Naive thymus-derived CD4-positive, alpha-beta T cell (primary cell): ENCODE data around the gene FOSL2. TPM values are rescaled to one million over a fixed set of nuclear protein-coding genes. Genes with fewer than 3 reads are reported as not detected.
A peak's percentile ranks its signal among the peaks of the same experiment; 100 is the strongest.

Experiments
- ATAC-seq: fragments of 150-1000 bp; cut with Tn5 transposase; 2 replicates; pipeline ENCODE4 v1.10.0; 2021; ENCODE audit warnings: mild to moderate bottlenecking, moderate library complexity
- CTCF ChIA-PET: fragments of 350-600 bp; sonication (Branson Sonifier 250); formaldehyde crosslinking; loops from one replicate; lab custom pipeline; 2021; ENCODE audit warnings: antibody characterized with exemption; lab: Charles Lee
- POLR2A ChIA-PET: fragments of 350-600 bp; sonication (Branson Sonifier 250); formaldehyde crosslinking; loops from one replicate; lab custom pipeline; 2021; ENCODE audit warnings: antibody characterized with exemption, inconsistent platforms; lab: Charles Lee
- DNase-seq, 9 donors: peaks; one replicate each; pipeline versions ENCODE4 v3.0.0 to v3.0.0-alpha.2; 2020 to 2022; ENCODE audit warnings: mixed read lengths in 1 of 9
- H3K27ac ChIP-seq: one replicate; pipeline ENCODE4 v1.7.0; 2013; ENCODE audit warnings: mild to moderate bottlenecking, low read depth, low read length, moderate library complexity
- H3K27me3 ChIP-seq, 2 donors: one replicate each; pipeline ENCODE4 v1.7.0; 2013; ENCODE audit warnings: low read length in 2 of 2, mild to moderate bottlenecking in 2 of 2, moderate library complexity in 2 of 2; ENCODE audit not compliant: control insufficient read depth in 2 of 2, insufficient read depth in 2 of 2
- H3K36me3 ChIP-seq, 3 experiments: 1 replicate in 2 of 3; 2 replicates in 1 of 3; pipeline ENCODE4 v1.7.0; 2013; ENCODE audit warnings: low read length in 3 of 3, mild to moderate bottlenecking in 3 of 3, moderate library complexity in 1 of 3; ENCODE audit not compliant: insufficient read depth in 3 of 3, control insufficient read depth in 2 of 3
- H3K4me1 ChIP-seq, 2 donors: one replicate each; pipeline ENCODE4 v1.7.0; 2013; ENCODE audit warnings: low read length in 2 of 2, mild to moderate bottlenecking in 2 of 2, moderate library complexity in 1 of 2; ENCODE audit not compliant: control insufficient read depth in 2 of 2, insufficient read depth in 2 of 2
- H3K4me3 ChIP-seq: 2 replicates; pipeline ENCODE4 v1.7.0; 2013; ENCODE audit warnings: mild to moderate bottlenecking, low read length
- H3K9me3 ChIP-seq, 3 experiments: 1 replicate in 2 of 3; 2 replicates in 1 of 3; pipeline ENCODE4 v1.7.0; 2013; ENCODE audit warnings: low read length in 3 of 3; ENCODE audit not compliant: control insufficient read depth in 2 of 3
- H3K27ac Mint-ChIP-seq, 9 donors: one replicate each; pipeline ENCODE4 v1.8.0; 2020 to 2022; ENCODE audit warnings: mixed read lengths in 9 of 9, mild to moderate bottlenecking in 8 of 9, moderate library complexity in 5 of 9, inconsistent platforms in 2 of 9
- H3K27me3 Mint-ChIP-seq, 5 donors: one replicate each; pipeline ENCODE4 v1.8.0; 2021 to 2022; ENCODE audit warnings: mixed read lengths in 5 of 5, mild to moderate bottlenecking in 1 of 5
- H3K36me3 Mint-ChIP-seq, 5 donors: one replicate each; pipeline ENCODE4 v1.8.0; 2020 to 2022; ENCODE audit warnings: mixed read lengths in 5 of 5, mild to moderate bottlenecking in 3 of 5, inconsistent platforms in 1 of 5
- H3K4me1 Mint-ChIP-seq, 7 donors: one replicate each; pipeline ENCODE4 v1.8.0; 2020 to 2022; ENCODE audit warnings: mixed read lengths in 7 of 7, mild to moderate bottlenecking in 3 of 7, inconsistent platforms in 1 of 7
- H3K4me3 Mint-ChIP-seq, 10 donors: one replicate each; pipeline ENCODE4 v1.8.0; 2020 to 2022; ENCODE audit warnings: mild to moderate bottlenecking in 10 of 10, mixed read lengths in 10 of 10, moderate library complexity in 6 of 10, inconsistent platforms in 2 of 10
- H3K9me3 Mint-ChIP-seq, 11 donors: one replicate each; pipeline ENCODE4 v1.8.0; 2020 to 2022; ENCODE audit warnings: mixed read lengths in 11 of 11, mild to moderate bottlenecking in 4 of 11, inconsistent platforms in 1 of 11, moderate library complexity in 1 of 11
- intact Hi-C, 2 donors: fragments of 100-400 bp; cut with micrococcal nuclease; formaldehyde crosslinking; loops; one replicate each; pipeline ENCODE4 v1.15.1; 2023
- polyA plus RNA-seq, 2 donors: library from polyadenylated mRNA; unstranded; fragments of 300-500 nt; fragmentation: Illumina TruSeq; gene quantifications; one replicate each; pipeline ENCODE4 v1.2.3, GENCODE V29; 2021
- total RNA-seq, 6 experiments: library from RNA in 5 of 6; stranded (reverse) in 5 of 6; gene quantifications; 1 replicate in 5 of 6; 2 replicates in 1 of 6; pipeline ENCODE4 v1.2.3 and lab custom pipeline; 2021 to 2026

Gene FOSL2
- total and polyA plus RNA-seq, 7 experiments from 2014 or later, result 0.25 to 251 (median 1.3) TPM

DNA sequence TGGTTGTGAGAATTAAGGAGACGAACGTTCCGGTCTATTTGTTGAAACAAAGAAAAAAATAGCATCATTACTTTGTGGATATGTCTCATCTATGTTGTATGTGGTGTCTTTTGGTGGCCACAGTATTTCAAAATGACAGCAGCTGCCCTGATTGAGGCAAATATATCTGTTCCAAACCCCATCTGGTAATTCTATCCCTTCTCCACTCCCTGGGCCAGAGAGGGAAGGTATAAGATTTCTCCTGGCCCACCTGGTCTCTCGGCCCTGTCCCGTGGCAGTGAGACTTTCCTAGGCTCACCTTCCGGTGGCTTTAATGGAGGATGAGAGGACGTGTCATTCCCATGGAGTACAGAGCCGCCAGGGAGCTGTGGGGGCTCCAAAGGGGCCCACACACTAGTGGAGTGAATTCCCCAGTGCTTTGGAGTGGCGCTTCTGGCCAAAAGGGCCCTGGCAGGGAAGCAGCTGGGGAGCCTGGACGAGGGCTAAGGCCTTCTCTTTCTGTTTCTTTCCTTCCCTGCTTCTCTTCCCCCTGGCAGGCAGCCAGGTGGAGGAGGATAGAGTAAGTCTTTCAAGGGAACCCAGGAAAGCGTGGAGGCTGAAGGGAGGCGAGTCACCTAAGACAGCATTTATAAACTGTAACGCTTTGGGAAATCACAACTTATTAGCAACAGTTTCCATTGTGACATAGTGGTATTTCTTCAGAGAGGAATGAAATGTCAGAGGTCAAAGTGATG is 5.6 kb downstream of the FOSL2 start:
- peaks cover 4 to 20% of the 10 kb centered on the region in 2 donors for H3K4me1 ChIP-seq
- no peaks in the 10 kb centered on the region for H3K9me3 Mint-ChIP-seq
- H3K27me3 ChIP-seq, result no peaks in the 10 kb centered on the region
- no peak overlapping the region for H3K4me3 ChIP-seq
- no peaks in the 10 kb centered on the region for H3K27me3 Mint-ChIP-seq
- peak overlapping the region in 1 of 10 donors; percentile 8 for H3K4me3 Mint-ChIP-seq
- H3K9me3 ChIP-seq, result no peaks in the 10 kb centered on the region
- intact Hi-C loops, result loop anchor here (10.0 kb wide), 2 partner anchors 227 to 477 kb away; partner anchors contain the start of gene TRMT61B (in 1 of the 2)
- ChIA-PET POLR2A (interaction anchor here (0.8 kb wide), 1 partner anchor 11 kb away, joined by 3 read pairs; no protein-coding TSS in a partner anchor), CTCF (no interaction called here)
- H3K27ac ChIP-seq, result no peak overlapping the region
- peaks cover 0 to 10% (median 0%) of the 10 kb centered on the region in 5 donors for H3K36me3 Mint-ChIP-seq
- peaks cover 3 to 51% (median 13%) of the 10 kb centered on the region in 7 donors for H3K4me1 Mint-ChIP-seq
- no peak for ATAC-seq
- peaks cover 0 to 4% (median 0%) of the 10 kb centered on the region in 3 experiments for H3K36me3 ChIP-seq
- peak overlapping the region in 2 of 9 donors; percentile 25 to 47 for H3K27ac Mint-ChIP-seq
- DNase-seq, result no peak

DNA sequence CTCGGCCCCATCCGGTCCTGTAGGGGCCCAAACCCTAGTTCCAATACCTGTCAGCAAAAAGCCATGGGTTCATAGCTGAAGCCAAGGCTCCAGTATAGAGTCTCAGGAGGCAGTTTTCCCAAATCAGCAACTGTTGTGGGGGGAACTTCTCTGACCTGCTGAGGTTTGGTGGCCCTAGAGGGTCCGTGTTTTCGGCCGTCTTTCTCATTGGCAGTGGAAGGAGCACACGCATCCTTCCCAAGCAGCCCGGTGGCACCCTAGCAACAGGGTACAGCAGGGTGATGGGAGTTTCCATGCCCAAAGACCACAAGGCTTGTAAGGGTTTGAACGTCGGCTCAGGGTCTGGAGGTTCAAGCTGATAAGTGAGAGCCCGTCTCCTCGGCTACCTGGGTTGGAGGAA is 6.6 kb downstream of the FOSL2 start:
- Histone ChIP-seq H3K4me1 (peaks cover 11 to 26% of the 10 kb centered on the region in 2 donors), H3K27ac (no peak overlapping the region), H3K9me3 (no peaks in the 10 kb centered on the region), H3K27me3 (no peaks in the 10 kb centered on the region), H3K4me3 (no peak overlapping the region), H3K36me3 (peaks cover 0 to 4% (median 0%) of the 10 kb centered on the region in 3 experiments)
- CTCF ChIA-PET, result no interaction called here
- intact Hi-C loops, result loop anchor here (10.0 kb wide), 2 partner anchors 226 to 476 kb away; partner anchors contain the start of gene TRMT61B (in 1 of the 2)
- DNase-seq (peak in 1 of 9 donors; percentile 6), ATAC-seq (no peak)
- peaks cover 13 to 55% (median 19%) of the 10 kb centered on the region in 7 donors for H3K4me1 Mint-ChIP-seq
- H3K4me3 Mint-ChIP-seq, result no peak overlapping the region
- peak overlapping the region in 1 of 9 donors; percentile 25 for H3K27ac Mint-ChIP-seq
- no peaks in the 10 kb centered on the region for H3K27me3 Mint-ChIP-seq
- POLR2A ChIA-PET, result no interaction called here
- H3K36me3 Mint-ChIP-seq, result peaks cover 0 to 15% (median 0%) of the 10 kb centered on the region in 5 donors
- H3K9me3 Mint-ChIP-seq, result no peaks in the 10 kb centered on the region

DNA sequence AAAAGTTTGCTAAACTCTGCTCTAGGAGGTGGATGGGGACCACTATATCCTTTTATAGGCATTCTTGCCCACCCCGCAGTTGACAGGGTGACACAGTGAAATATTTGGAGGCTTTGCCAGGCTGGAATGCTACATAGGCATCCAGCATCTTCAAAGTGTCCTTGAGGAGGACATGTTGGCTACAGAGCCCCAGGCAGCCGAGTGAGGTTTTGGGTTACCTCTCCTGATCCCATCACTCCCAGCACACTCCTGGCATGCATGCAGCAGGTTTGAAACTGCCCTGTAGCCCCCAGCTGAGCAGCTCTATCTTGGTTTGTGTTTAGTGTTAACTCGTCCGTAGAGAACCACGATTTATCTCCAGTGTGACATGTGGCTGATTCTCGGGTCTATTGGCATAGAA is 7.3 kb downstream of the FOSL2 start:
- peaks cover 11 to 21% of the 10 kb centered on the region in 2 donors for H3K4me1 ChIP-seq
- ChIA-PET POLR2A (no interaction called here), CTCF (no interaction called here)
- Mint-ChIP-seq H3K27ac (no peak overlapping the region), H3K4me1 (peaks cover 13 to 54% (median 19%) of the 10 kb centered on the region in 7 donors), H3K4me3 (no peak overlapping the region), H3K27me3 (no peaks in the 10 kb centered on the region), H3K9me3 (no peaks in the 10 kb centered on the region), H3K36me3 (peaks cover 0 to 17% (median 0%) of the 10 kb centered on the region in 5 donors)
- no peak overlapping the region for H3K27ac ChIP-seq
- H3K36me3 ChIP-seq, result peaks cover 0 to 4% (median 0%) of the 10 kb centered on the region in 3 experiments
- DNase-seq (peak in 1 of 9 donors; percentile 6), ATAC-seq (no peak)
- intact Hi-C loops, result loop anchor here (10.0 kb wide), 2 partner anchors 225 to 475 kb away; partner anchors contain the start of gene TRMT61B (in 1 of the 2)
- no peaks in the 10 kb centered on the region for H3K9me3 ChIP-seq
- H3K27me3 ChIP-seq, result no peaks in the 10 kb centered on the region
- H3K4me3 ChIP-seq, result no peak overlapping the region

DNA sequence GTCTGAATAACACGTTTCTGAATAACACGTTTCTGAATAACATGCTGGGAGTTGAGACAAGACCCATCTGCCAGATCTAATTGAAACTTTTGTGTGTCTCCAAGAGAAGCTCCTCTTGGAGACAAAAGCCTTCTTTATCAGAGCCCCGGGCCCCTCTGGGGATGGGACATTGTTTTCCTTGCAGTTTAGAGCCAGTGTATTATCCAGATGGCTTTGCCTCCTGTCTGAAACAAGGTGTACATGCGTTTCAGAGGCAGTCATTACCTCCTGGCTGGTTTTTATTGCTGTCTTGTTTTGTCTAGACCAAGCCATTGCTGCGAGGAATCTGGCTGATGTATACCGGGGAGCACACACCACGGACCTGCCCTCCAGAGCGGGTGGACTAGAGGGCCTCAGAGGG is 7.8 kb downstream of the FOSL2 start:
- H3K9me3 ChIP-seq, result no peaks in the 10 kb centered on the region
- H3K27me3 ChIP-seq, result no peaks in the 10 kb centered on the region
- Mint-ChIP-seq H3K36me3 (peaks cover 0 to 18% (median 0%) of the 10 kb centered on the region in 5 donors), H3K27me3 (no peaks in the 10 kb centered on the region), H3K4me3 (peak overlapping the region in 1 of 10 donors; percentile 18), H3K9me3 (no peaks in the 10 kb centered on the region), H3K4me1 (peaks cover 13 to 54% (median 19%) of the 10 kb centered on the region in 7 donors), H3K27ac (peak overlapping the region in 1 of 9 donors; percentile 33)
- no peak overlapping the region for H3K27ac ChIP-seq
- DNase-seq (no peak), ATAC-seq (no peak)
- ChIA-PET POLR2A (no interaction called here), CTCF (interaction anchor here (0.8 kb wide), 1 partner anchor 39 kb away, joined by 4 read pairs; no protein-coding TSS in a partner anchor)
- peaks cover 0 to 9% (median 0%) of the 10 kb centered on the region in 3 experiments for H3K36me3 ChIP-seq
- peaks cover 11 to 21% of the 10 kb centered on the region in 2 donors for H3K4me1 ChIP-seq
- H3K4me3 ChIP-seq, result no peak overlapping the region
- intact Hi-C loops, result no loop called here

GRCh38 chr2:28400921-28401320 is 8.3 kb downstream of the FOSL2 start:
- no peaks in the 10 kb centered on the region for H3K27me3 Mint-ChIP-seq
- peaks cover 11 to 21% of the 10 kb centered on the region in 2 donors for H3K4me1 ChIP-seq
- H3K27me3 ChIP-seq, result no peaks in the 10 kb centered on the region
- DNase-seq (no peak), ATAC-seq (no peak)
- no peaks in the 10 kb centered on the region for H3K9me3 Mint-ChIP-seq
- ChIA-PET POLR2A (interaction anchor here (0.6 kb wide), 2 partner anchors 27 to 284 kb away, joined by 4 to 6 read pairs; no protein-coding TSS in a partner anchor), CTCF (interaction anchor here (0.8 kb wide), 1 partner anchor 39 kb away, joined by 4 read pairs; no protein-coding TSS in a partner anchor)
- intact Hi-C loops, result no loop called here
- H3K27ac ChIP-seq, result no peak overlapping the region
- no peak overlapping the region for H3K4me3 ChIP-seq
- H3K36me3 Mint-ChIP-seq, result peaks cover 0 to 18% (median 0%) of the 10 kb centered on the region in 5 donors
- peaks cover 13 to 55% (median 19%) of the 10 kb centered on the region in 7 donors for H3K4me1 Mint-ChIP-seq
- H3K9me3 ChIP-seq, result no peaks in the 10 kb centered on the region
- H3K27ac Mint-ChIP-seq, result no peak overlapping the region
- no peak overlapping the region for H3K4me3 Mint-ChIP-seq
- H3K36me3 ChIP-seq, result peaks cover 0 to 13% (median 0%) of the 10 kb centered on the region in 3 experiments

- H3K36me3 Mint-ChIP-seq, result peaks cover 0 to 21% (median 0%) of the 10 kb centered on the region in 5 donors
- H3K4me3 Mint-ChIP-seq, result no peak overlapping the region
Observed at GRCh38 chr2:28401411-28401810, 8.8 kb downstream of the FOSL2 start.

More at GRCh38 chr2:28401411-28401810, 8.8 kb downstream of the FOSL2 start:
- ChIA-PET CTCF (interaction anchor here (0.6 kb wide), 1 partner anchor 351 kb away, joined by 3 read pairs; no protein-coding TSS in a partner anchor), POLR2A (interaction anchor here (0.6 to 0.9 kb wide), 3 partner anchors 23 to 285 kb away, joined by 4 to 6 read pairs (median 4); no protein-coding TSS in a partner anchor)
- H3K27ac ChIP-seq, result no peak overlapping the region
- H3K4me1 ChIP-seq, result peaks cover 11 to 21% of the 10 kb centered on the region in 2 donors
- H3K9me3 Mint-ChIP-seq, result no peaks in the 10 kb centered on the region
- intact Hi-C loops, result no loop called here
- H3K36me3 ChIP-seq, result peaks cover 0 to 13% (median 0%) of the 10 kb centered on the region in 3 experiments
- ATAC-seq (no peak), DNase-seq (no peak)
- H3K4me1 Mint-ChIP-seq, result peaks cover 13 to 60% (median 19%) of the 10 kb centered on the region in 7 donors
- no peaks in the 10 kb centered on the region for H3K27me3 ChIP-seq
- H3K27ac Mint-ChIP-seq, result peak overlapping the region in 1 of 9 donors; percentile 24
- H3K27me3 Mint-ChIP-seq, result no peaks in the 10 kb centered on the region
- H3K9me3 ChIP-seq, result no peaks in the 10 kb centered on the region
- H3K4me3 ChIP-seq, result no peak overlapping the region
